GM18873 (cell line): Measurements from ENCODE around the gene THOC3.
"Not testable (repeated sequence)": the region's sequence is repeated elsewhere in the genome, so short reads cannot be mapped to it uniquely, and the experiment has no call there.

Experiments used
- ATAC-seq: cut with Tn5 transposase; IDR thresholded peaks from one replicate; pipeline ENCODE4 v1.9.1; 2021; ENCODE audit warnings: mild to moderate bottlenecking, moderate library complexity, moderate number of reproducible peaks; ENCODE audit not compliant: unreplicated experiment, low FRiP score

The THOC3 gene

GRCh38 chr5:175967471-175968372, at the start of gene THOC3:
TSS of gene THOC3 (minus strand) at chr5:175968315. CDS start at chr5:175968208, 107 bp downstream.
- ATAC-seq: peak; percentile 98

- not testable (repeated sequence) for ATAC-seq
Observed at GRCh38 chr5:176017324-176017723, 49.2 kb upstream of the THOC3 start.

GRCh38 chr5:176014360-176014759, 46.2 kb upstream of the THOC3 start:
- not testable (repeated sequence) for ATAC-seq

GRCh38 chr5:176011088-176011487, 43.0 kb upstream of the THOC3 start:
- ATAC-seq: not testable (repeated sequence)

- not testable (repeated sequence) for ATAC-seq
Observed at GRCh38 chr5:176010202-176010601, 42.1 kb upstream of the THOC3 start.

GRCh38 chr5:176007220-176007619, 39.1 kb upstream of the THOC3 start:
- not testable (repeated sequence) for ATAC-seq

GRCh38 chr5:176006819-176007218, 38.7 kb upstream of the THOC3 start:
- ATAC-seq: not testable (repeated sequence)

- not testable (repeated sequence) for ATAC-seq
Observed at GRCh38 chr5:175997979-175998378, 29.9 kb upstream of the THOC3 start.

- ATAC-seq: not testable (repeated sequence)
Observed at GRCh38 chr5:175997495-175997894, 29.4 kb upstream of the THOC3 start.

- ATAC-seq: not testable (repeated sequence)
Observed at GRCh38 chr5:175996791-175997190, 28.7 kb upstream of the THOC3 start.

- ATAC-seq: not testable (repeated sequence)
Observed at GRCh38 chr5:175995506-175995905, 27.4 kb upstream of the THOC3 start.

GRCh38 chr5:175979371-175979995, 11.4 kb upstream of the THOC3 start:
- ATAC-seq: not testable (repeated sequence)

GRCh38 chr5:175968381-175968780, 266 bp upstream of the THOC3 start:
- ATAC-seq: peak; percentile 42

- not testable (repeated sequence) for ATAC-seq
Observed at GRCh38 chr5:175962329-175962728, 5.8 kb downstream of the THOC3 start.

GRCh38 chr5:175960228-175960627, 7.9 kb downstream of the THOC3 start:
- not testable (repeated sequence) for ATAC-seq

GRCh38 chr5:175958515-175958914, 9.6 kb downstream of the THOC3 start:
- ATAC-seq: not testable (repeated sequence)

GRCh38 chr5:175954107-175954506, 14.0 kb downstream of the THOC3 start:
- ATAC-seq: not testable (repeated sequence)

GRCh38 chr5:175952810-175953209, 15.3 kb downstream of the THOC3 start:
- ATAC-seq: not testable (repeated sequence)

- not testable (repeated sequence) for ATAC-seq
Observed at GRCh38 chr5:175951339-175951969, 16.7 kb downstream of the THOC3 start.

GRCh38 chr5:175948329-175949108, 19.6 kb downstream of the THOC3 start:
- ATAC-seq: not testable (repeated sequence)
